GM23338 (cell line): Measurements from ENCODE around the gene POLR3A. TPM values are rescaled to one million over a fixed set of nuclear protein-coding genes. Genes with fewer than 3 reads are reported as not detected.

ENCODE experiments used
- ATAC-seq: fragments of 200-7000 bp; cut with Tn5 transposase; 3 replicates; pipeline ENCODE4 v1.9.1; 2020
- DNase-seq: peaks from one replicate; pipeline ENCODE4 v3.0.0-alpha.2; 2015; ENCODE audit warnings: low spot score
- H2AFZ ChIP-seq: fragments of 200-600 bp; sonication (generic); 2 replicates; pipeline ENCODE4 v1.8.0; 2016; ENCODE audit warnings: antibody characterized with exemption, mild to moderate bottlenecking, moderate library complexity
- H3F3A ChIP-seq: fragments of 200-600 bp; sonication (generic); replicated peaks from 2 replicates; pipeline ENCODE4 v1.8.0; 2017; ENCODE audit warnings: antibody characterized with exemption, mixed run types, low read depth
- H3K27ac ChIP-seq: fragments of 200-600 bp; sonication (generic); 2 replicates; pipeline ENCODE4 v1.6.1; 2016; ENCODE audit warnings: low read depth
- H3K27me3 ChIP-seq: fragments of 200-600 bp; sonication (generic); 2 replicates; pipeline ENCODE4 v1.8.0; 2016; ENCODE audit warnings: mild to moderate bottlenecking, mixed run types, moderate library complexity; ENCODE audit not compliant: insufficient read depth
- H3K36me3 ChIP-seq: fragments of 200-600 bp; sonication (generic); 2 replicates; pipeline ENCODE4 v1.8.0; 2016; ENCODE audit warnings: mild to moderate bottlenecking; ENCODE audit not compliant: insufficient read depth
- H3K4me1 ChIP-seq: fragments of 200-600 bp; sonication (generic); 2 replicates; pipeline ENCODE4 v1.8.0; 2016; ENCODE audit warnings: mild to moderate bottlenecking, moderate library complexity; ENCODE audit not compliant: insufficient read depth
- H3K4me2 ChIP-seq: fragments of 200-600 bp; sonication (generic); 2 replicates; pipeline ENCODE4 v1.7.1; 2017; ENCODE audit warnings: mixed run types
- H3K4me3 ChIP-seq: fragments of 200-600 bp; sonication (generic); 2 replicates; pipeline ENCODE4 v1.6.1; 2016; ENCODE audit warnings: mixed run types
- H3K79me2 ChIP-seq: fragments of 200-600 bp; sonication (generic); replicated peaks from 2 replicates; pipeline ENCODE4 v1.8.0; 2017; ENCODE audit warnings: mild to moderate bottlenecking; ENCODE audit not compliant: insufficient read depth
- H3K9me2 ChIP-seq: fragments of 200-600 bp; sonication (generic); 2 replicates; pipeline ENCODE4 v1.8.0; 2017; ENCODE audit not compliant: insufficient read depth
- H4K20me1 ChIP-seq: fragments of 200-600 bp; sonication (generic); replicated peaks from 2 replicates; pipeline ENCODE4 v1.8.0; 2017; ENCODE audit warnings: mild to moderate bottlenecking; ENCODE audit not compliant: insufficient read depth
- H3K27ac Mint-ChIP-seq: 2 replicates; pipeline ENCODE4 v1.8.0; 2020; ENCODE audit warnings: inconsistent platforms, mild to moderate bottlenecking, moderate library complexity, mixed read lengths
- H3K27me3 Mint-ChIP-seq: 3 replicates; pipeline ENCODE4 v1.8.0; 2022; ENCODE audit warnings: low read depth, mild to moderate bottlenecking, moderate library complexity, mixed read lengths, inconsistent platforms; ENCODE audit not compliant: insufficient read depth, poor library complexity
- H3K36me3 Mint-ChIP-seq: 3 replicates; pipeline ENCODE4 v1.8.0; 2021; ENCODE audit warnings: low read depth, mild to moderate bottlenecking, inconsistent platforms, moderate library complexity, mixed read lengths
- H3K4me1 Mint-ChIP-seq: 3 replicates; pipeline ENCODE4 v1.8.0; 2020; ENCODE audit warnings: mild to moderate bottlenecking, inconsistent platforms, mixed read lengths
- H3K4me3 Mint-ChIP-seq: 3 replicates; pipeline ENCODE4 v1.8.0; 2021; ENCODE audit warnings: moderate library complexity, mild to moderate bottlenecking, inconsistent platforms, mixed read lengths
- H3K9me3 Mint-ChIP-seq: 3 replicates; pipeline ENCODE4 v1.8.0; 2020; ENCODE audit warnings: moderate library complexity, mild to moderate bottlenecking, inconsistent platforms, mixed read lengths
- JUNB ChIP-seq: IDR thresholded peaks from one replicate; pipeline ENCODE4 v1.6.1; 2016; ENCODE audit warnings: antibody characterized with exemption; ENCODE audit not compliant: unreplicated experiment
- POLR2AphosphoS5 ChIP-seq: IDR thresholded peaks from 2 replicates; pipeline ENCODE4 v1.6.1; 2016; ENCODE audit warnings: antibody characterized with exemption, low read depth
- ZNF331 ChIP-seq: fragments of 250-450 bp; sonication (Bioruptor Pico); IDR thresholded peaks from 2 replicates; pipeline ENCODE4 v1.5.0; 2020; ENCODE audit warnings: low read depth, mild to moderate bottlenecking, moderate library complexity
- ZNF462 ChIP-seq: fragments of 250-450 bp; sonication (Bioruptor Pico); IDR thresholded peaks from 2 replicates; pipeline ENCODE4 v1.5.0; 2020; ENCODE audit warnings: mild to moderate bottlenecking, moderate library complexity
- polyA plus RNA-seq: library from polyadenylated mRNA; unstranded; fragments of >200 nt; fragmentation: Nextera tagmentation; extraction: Ambion mirVana; gene quantifications from 2 replicates; pipeline ENCODE4 v1.2.1, GENCODE V29; 2016
- total RNA-seq: library from RNA; depleted of rRNA; stranded (reverse); fragments of >200 nt; shearing (Covaris generic); gene quantifications from 2 replicates; pipeline ENCODE4 v1.2.3, GENCODE V29; 2014
- TF ChIP-seq, protein P1 (sequence below), 2 experiments: fragments of 200-600 bp in 1 of 2; sonication (generic) in 1 of 2; conservative IDR thresholded peaks; 2 replicates each; pipeline versions ENCODE4 v1.5.1 to v1.6.1; 2016 to 2017; ENCODE audit warnings: antibody characterized with exemption in 2 of 2, low read depth in 2 of 2, mild to moderate bottlenecking in 2 of 2, moderate library complexity in 1 of 2
- TF ChIP-seq, protein P2 (sequence below): IDR thresholded peaks from 2 replicates; pipeline ENCODE4 v1.6.1; 2016; ENCODE audit warnings: antibody characterized with exemption

Gene POLR3A
- total and polyA plus RNA-seq, 2 experiments from 2014 or later, result 11.6 to 35.5 TPM

DNA sequence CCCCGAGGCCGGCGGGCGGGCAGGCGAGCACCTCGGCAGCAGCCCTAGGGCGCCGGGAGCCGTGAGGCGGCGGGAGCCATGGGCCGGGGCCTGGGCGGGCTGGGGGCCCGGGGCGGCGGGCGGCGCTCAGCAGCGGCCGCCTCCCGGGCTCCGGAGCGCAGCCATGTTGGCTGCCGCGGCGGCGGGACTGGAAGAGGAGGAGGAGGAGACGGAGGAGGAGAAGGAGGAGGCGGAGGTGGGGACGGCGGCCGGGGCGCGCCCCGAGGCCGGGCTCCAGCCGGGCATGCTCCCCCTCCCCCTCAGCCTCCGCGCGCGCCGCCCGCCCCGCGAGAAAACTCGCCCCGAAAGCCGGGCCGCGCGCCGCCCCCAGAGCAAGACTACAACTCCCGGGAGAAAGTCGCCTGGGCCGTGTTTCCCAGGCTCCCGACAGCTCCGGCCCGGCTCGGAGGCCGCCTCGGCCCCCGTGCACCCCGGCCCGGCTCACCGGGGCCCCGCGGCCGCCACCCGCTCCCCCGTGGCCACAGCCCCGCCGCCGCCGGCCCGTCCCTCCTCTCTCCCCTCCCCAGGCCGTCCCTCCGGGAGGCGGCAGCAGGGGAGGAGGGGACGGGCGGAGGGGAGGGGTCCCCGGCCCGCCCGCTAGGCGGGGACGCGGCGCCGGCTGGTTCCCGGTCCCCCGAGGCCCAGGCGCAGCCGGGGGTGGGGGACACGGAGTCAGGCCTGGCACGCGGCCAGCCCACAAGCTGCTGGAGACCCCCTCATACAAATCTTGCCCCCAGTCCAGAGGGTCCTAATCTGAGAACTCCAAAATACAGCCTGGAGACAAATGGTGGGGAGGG is 102.5 kb downstream of the POLR3A start, which contains the start of gene DLG5:
Gene DLG5 (minus strand): TSS at position 190 of the 836 bp plus-strand sequence. CDS start 235 bp downstream, outside the sequence.
- peak within 1 kb of the TSS; percentile 92 for H3K4me2 ChIP-seq
- H3K4me1 Mint-ChIP-seq, result peaks cover 36% of the 10 kb centered on the region
- peak within 1 kb of the TSS; percentile 76; the same call in 1 of the 2 replicates for H3K27ac ChIP-seq
- TF ChIP-seq POLR2AphosphoS5 (peak; percentile 31; the same call in 1 of the 2 replicates), JUNB (no peak), ZNF331 (CRISPR knock-in tag) (no peak)
- peak within 1 kb of the TSS; percentile 71 for H3K4me3 Mint-ChIP-seq
- H3K27me3 ChIP-seq, result peaks cover 9% of the 10 kb centered on the region
- H3F3A ChIP-seq, result peaks cover 14% of the 10 kb centered on the region
- no peaks in the 10 kb centered on the region; the same call in 2 of the 3 replicates for H3K9me3 Mint-ChIP-seq
- H3K4me3 ChIP-seq, result peak within 1 kb of the TSS; percentile 76
- no peaks in the 10 kb centered on the region for H3K36me3 ChIP-seq
- peak within 1 kb of the TSS; percentile 80; the same call in 1 of the 2 replicates for H3K27ac Mint-ChIP-seq
- ATAC-seq (peak; percentile 44), DNase-seq (peak; percentile 65)
- peaks cover 41% of the 10 kb centered on the region for H3K79me2 ChIP-seq
- peaks cover 11% of the 10 kb centered on the region for H3K27me3 Mint-ChIP-seq
- peaks cover 8% of the 10 kb centered on the region; the same call in 2 of the 3 replicates for H3K36me3 Mint-ChIP-seq
- peak within 1 kb of the TSS; percentile 97 for H2AFZ ChIP-seq
- no peaks in the 10 kb centered on the region for H3K9me2 ChIP-seq
- peaks cover 34% of the 10 kb centered on the region for H3K4me1 ChIP-seq
- H4K20me1 ChIP-seq, result peaks cover 5% of the 10 kb centered on the region; the same call in 1 of the 2 replicates

DNA sequence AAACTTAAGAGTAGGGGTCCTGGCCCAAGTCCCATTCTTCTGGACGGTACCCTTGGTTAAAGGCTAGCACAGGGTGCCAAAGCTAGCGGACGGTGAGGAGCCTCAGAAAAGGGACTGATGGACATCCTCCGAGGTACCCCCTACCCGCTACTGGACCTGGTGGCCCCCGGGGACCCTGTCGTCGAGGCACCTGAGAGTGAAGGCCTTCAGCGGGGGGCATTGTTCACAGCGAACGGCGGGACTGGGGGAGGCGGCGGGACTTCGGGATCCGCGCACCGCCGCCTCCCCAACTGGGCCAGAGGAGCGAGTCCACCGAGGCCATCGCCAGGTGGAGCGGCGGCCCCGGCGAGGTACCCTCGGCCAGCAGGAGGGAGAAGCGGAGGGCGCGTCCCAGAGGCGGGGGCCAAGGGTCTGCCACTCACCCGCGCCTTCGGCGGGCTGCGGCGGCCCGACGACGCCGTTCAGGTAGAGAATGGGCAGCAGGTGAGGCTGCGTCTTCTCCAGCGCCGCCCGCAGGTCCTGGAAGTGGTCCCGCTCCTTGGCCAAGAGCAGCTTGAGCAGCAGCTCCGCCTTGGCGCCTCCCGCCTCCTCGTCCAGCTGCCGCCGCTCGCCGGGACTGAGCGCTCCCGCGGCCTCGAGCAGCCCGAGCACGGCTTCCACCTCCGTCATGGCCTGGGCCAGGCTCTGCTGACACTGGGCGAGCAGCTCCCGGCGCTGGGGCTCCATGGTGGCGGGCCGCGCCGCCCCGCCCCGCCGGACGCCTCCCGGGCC is 103.3 kb downstream of the POLR3A start:
- Histone ChIP-seq H3K4me2 (peak overlapping the region; percentile 92), H3K4me1 (peaks cover 40% of the 10 kb centered on the region), H3K79me2 (peaks cover 49% of the 10 kb centered on the region), H3K27me3 (peaks cover 9% of the 10 kb centered on the region), H3K4me3 (peak overlapping the region; percentile 76), H2AFZ (peak overlapping the region; percentile 83), H3F3A (peaks cover 14% of the 10 kb centered on the region), H3K36me3 (no peaks in the 10 kb centered on the region), H4K20me1 (peaks cover 5% of the 10 kb centered on the region; the same call in 1 of the 2 replicates), H3K9me2 (no peaks in the 10 kb centered on the region), H3K27ac (no peak overlapping the region)
- peaks cover 8% of the 10 kb centered on the region for H3K36me3 Mint-ChIP-seq
- H3K27ac Mint-ChIP-seq, result no peak overlapping the region
- no peaks in the 10 kb centered on the region; the same call in 2 of the 3 replicates for H3K9me3 Mint-ChIP-seq
- H3K4me1 Mint-ChIP-seq, result peaks cover 43% of the 10 kb centered on the region
- H3K27me3 Mint-ChIP-seq, result peaks cover 12% of the 10 kb centered on the region
- peak overlapping the region; percentile 71 for H3K4me3 Mint-ChIP-seq
- peak; percentile 70 for DNase-seq
- ATAC-seq, result peak; percentile 65
- TF ChIP-seq POLR2AphosphoS5 (no peak), JUNB (no peak), ZNF462 (CRISPR knock-in tag) (no peak)
- TF ChIP-seq, protein P1, sequence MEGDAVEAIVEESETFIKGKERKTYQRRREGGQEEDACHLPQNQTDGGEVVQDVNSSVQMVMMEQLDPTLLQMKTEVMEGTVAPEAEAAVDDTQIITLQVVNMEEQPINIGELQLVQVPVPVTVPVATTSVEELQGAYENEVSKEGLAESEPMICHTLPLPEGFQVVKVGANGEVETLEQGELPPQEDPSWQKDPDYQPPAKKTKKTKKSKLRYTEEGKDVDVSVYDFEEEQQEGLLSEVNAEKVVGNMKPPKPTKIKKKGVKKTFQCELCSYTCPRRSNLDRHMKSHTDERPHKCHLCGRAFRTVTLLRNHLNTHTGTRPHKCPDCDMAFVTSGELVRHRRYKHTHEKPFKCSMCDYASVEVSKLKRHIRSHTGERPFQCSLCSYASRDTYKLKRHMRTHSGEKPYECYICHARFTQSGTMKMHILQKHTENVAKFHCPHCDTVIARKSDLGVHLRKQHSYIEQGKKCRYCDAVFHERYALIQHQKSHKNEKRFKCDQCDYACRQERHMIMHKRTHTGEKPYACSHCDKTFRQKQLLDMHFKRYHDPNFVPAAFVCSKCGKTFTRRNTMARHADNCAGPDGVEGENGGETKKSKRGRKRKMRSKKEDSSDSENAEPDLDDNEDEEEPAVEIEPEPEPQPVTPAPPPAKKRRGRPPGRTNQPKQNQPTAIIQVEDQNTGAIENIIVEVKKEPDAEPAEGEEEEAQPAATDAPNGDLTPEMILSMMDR (conservative IDR thresholded peaks at IDR 0.05; ENCODE audit: low read depth in 2 of 2), result 0 out of 4 replicates have a peak, but pooled peaks of 1 of the 2 experiments have one; percentile 27
- TF ChIP-seq, protein P2, sequence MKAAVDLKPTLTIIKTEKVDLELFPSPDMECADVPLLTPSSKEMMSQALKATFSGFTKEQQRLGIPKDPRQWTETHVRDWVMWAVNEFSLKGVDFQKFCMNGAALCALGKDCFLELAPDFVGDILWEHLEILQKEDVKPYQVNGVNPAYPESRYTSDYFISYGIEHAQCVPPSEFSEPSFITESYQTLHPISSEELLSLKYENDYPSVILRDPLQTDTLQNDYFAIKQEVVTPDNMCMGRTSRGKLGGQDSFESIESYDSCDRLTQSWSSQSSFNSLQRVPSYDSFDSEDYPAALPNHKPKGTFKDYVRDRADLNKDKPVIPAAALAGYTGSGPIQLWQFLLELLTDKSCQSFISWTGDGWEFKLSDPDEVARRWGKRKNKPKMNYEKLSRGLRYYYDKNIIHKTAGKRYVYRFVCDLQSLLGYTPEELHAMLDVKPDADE, result no peak
